HG03139 (cell line): ENCODE measurements around the gene SCGB1D4.

Experiments used
- ATAC-seq: cut with Tn5 transposase; IDR thresholded peaks from one replicate; pipeline ENCODE4 v1.9.1; 2021; ENCODE audit not compliant: unreplicated experiment

Gene SCGB1D4

DNA sequence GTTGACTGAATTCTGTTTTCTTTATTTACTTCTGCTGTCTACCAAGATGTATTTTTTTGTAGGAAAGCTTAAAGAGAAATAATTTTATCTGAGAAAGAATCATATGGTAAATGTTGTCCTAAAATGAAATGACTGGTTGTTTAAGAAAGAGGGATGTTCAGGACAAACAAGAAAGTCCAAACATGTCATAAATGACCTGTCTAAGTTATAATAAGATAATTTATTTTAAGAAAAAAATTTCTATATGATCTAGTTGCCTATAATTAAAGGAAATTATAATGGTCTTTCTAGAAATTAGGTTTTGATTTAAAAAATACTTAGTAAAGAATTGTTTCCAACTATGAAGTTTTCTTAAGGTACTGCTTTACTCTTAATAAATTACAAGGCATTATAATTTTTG is 18.4 kb downstream of the SCGB1D4 start:
- ATAC-seq: no peak

DNA sequence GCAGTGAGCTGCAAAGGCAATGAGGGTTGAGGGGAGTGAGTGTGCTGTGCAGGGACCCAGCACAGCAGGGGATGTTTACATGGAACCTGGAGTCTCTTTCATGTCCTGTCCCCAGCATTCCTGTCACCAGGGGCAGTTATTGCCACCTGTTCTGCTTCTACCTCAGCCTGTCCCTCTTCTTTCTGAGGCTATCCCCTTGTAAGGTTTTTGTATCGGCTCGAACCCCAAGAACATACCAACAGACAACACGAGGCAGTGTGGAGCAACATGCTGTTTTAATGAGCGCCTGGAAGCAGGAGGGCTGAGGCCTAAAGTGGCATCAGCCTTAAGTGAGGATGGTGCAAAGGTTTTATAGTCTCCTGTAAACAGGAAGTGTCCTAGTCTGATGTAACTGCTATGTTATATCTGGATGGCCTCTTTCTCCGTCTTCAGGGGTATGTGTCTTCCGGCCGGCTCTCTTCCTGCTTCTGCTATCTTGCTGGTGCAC is 25.0 kb downstream of the SCGB1D4 start:
- no peak for ATAC-seq

DNA sequence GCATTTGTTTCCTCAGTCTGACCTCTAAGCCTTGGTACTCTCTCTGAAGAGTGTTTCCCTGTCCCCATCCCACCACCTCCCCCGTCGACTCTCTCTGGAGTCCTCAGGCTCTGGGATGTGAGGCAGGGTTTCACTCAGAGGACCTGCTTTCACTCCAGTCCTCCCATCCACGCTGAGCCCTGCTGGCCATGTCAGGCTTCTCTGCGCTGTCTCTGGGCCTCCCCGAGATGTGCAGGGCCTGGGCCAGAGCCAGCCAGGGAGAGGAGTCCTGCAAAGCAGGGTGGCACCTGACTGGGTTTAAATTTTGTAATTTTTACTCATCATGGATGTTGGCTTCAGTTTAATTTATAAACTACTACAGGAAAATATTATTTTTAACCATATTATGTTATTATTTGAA is 25.6 kb downstream of the SCGB1D4 start:
- no peak for ATAC-seq

DNA sequence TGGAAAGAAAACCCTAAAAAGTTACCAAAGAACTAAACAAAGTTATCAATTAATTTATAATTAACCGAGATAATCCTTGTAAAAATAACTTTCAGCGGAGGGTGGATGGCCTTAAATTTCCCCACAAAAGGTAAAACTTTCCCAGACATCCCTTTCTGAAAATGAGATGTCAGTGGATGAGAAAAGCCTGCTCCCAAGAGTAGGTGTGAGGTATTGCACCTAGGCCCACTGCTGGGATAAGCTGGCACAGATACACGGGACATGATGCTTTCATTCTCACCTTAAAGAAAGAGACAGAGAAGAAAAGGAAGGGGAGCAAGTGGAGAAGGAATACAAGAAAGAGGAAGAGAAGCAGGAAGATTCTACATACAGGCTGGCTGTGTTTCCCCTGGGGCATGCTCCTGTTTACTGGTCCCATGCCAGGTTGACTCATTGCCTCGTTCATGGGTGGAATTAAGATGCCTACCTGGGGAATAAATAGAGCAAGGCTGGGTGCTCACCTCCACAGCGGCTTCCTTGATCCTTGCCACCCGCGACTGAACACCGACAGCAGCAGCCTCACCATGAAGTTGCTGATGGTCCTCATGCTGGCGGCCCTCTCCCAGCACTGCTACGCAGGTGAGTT is 29.1 kb downstream of the SCGB1D4 start, which contains the start of gene SCGB2A2:
SCGB2A2 (plus strand) TSS at position 505 of the 625 bp plus-strand sequence; CDS start at position 564, 59 bp downstream.
- ATAC-seq: no peak

DNA sequence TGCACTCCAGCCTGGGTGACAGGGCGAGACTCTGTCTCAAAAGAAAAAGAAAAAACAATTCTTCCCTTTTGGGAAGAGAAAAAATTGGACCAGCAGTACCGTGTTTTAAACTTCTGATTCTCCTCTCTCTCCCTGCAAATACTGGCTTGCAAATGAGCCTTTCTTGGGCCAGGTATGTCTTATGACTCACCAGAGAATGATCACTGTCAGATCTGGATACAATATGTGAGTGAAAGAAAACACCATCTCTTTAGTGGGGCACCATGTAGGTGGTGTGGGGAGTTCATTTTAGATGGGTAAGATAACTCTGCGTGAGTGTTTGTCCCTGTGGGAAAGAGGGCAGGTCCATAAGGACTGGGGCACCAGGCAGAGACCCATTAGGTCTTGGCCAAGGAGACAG is 31.3 kb downstream of the SCGB1D4 start:
- ATAC-seq: no peak

DNA sequence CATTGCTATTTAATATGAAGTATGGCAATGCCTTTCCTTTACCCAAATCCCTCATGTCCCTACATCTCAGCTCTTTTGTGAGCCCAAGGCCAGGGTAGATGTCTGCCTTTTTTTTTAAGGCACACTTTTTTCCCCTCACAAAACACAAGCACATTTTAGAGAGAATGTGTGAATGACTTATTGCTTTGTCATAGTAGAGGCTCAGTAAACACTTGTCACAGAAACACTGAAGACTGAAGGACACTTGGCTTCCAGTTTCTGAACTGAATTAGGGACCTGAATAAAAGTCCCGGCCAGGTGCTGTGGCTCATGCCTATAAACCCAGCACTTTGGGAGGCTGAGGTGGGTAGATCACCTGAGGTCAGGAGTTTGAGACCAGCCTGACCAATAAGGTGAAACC is 31.8 kb downstream of the SCGB1D4 start:
- ATAC-seq: no peak

DNA sequence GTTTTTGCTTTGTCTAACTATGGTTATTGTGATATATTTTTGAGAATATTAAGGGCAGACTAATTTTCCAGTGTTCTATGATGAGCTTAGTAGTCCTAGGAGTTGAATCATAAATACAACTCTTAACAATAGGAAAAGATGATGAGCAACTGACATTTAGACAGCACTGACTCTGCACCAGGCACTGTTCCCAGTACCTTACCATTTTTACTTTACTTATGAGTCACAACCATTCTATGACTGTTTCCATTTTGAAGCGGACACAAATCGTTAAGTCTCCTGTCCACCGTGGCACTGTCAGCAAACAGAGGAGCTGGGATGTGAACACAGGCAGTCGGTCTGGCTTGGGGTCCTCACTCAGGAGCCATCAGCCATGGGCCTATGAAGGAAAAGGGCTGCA is 32.3 kb downstream of the SCGB1D4 start:
- ATAC-seq: no peak

DNA sequence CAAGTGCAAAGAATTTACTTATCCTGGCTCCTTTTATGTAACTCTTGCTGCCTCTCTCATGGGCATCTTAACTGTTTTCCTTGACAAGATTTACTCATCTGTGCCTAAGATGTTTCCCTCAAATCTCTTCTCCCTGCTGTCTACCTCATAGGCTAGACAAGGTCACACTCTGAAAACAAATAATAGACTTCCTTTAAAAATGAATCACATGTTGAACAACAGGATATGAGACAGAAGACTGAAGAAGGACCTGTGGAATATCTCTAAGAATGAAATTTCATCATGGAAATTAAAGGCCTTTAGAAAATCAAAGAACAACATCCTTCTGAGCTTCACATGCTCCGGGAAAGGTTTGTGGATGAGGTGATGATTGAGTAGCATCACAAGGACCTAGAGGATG is 34.9 kb downstream of the SCGB1D4 start:
- ATAC-seq: no peak

DNA sequence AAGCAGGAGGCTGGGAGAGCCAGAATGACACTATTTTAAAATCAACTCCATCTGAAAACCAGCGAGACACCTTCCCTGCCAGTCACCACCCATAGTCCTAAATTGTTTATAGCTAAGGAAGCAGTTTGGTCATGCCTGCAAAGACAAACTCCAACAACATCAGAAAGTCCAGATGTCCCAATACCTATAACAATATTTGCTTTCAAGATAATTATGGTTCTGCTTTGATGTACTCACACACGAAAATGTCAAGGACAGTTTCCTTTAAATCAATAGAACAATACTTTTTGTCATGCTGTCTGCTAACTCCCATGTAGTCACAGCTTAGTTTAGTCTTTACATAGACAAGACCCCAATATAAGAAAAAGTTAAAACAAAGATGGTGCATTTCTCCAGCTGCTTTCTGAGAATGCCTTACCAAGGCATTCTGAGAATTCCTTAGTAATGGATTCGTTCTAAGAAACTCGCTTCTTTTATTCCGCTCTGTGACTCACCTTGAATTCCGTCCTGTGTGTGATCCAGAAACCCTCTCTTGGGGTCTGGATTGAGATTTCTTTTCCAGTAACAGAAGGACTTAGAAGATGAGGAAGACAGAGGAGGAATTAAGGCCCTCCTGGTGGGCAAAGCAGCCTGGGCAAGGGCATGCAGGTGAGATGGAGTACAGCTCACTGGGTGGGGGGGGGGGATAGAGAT is 38.5 kb downstream of the SCGB1D4 start:
- no peak for ATAC-seq

DNA sequence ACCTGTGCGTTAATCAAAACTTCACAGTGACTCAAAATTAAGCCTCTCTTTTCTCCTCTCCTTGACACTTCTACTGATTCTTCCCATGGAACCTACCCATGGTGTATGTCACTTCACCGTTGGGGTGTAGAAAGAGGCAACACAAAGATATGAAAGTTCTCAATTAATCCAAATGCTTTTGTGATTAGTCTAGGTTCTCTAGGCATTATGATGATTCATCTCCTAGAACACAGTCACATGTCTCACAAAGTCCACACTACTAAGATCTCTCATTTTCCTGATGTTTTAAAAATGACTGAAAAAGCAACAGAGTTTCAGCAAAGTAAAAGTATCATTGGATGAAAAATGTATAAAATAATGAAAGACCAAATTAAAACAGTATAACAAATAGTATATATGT is 42.6 kb downstream of the SCGB1D4 start:
- no peak for ATAC-seq

DNA sequence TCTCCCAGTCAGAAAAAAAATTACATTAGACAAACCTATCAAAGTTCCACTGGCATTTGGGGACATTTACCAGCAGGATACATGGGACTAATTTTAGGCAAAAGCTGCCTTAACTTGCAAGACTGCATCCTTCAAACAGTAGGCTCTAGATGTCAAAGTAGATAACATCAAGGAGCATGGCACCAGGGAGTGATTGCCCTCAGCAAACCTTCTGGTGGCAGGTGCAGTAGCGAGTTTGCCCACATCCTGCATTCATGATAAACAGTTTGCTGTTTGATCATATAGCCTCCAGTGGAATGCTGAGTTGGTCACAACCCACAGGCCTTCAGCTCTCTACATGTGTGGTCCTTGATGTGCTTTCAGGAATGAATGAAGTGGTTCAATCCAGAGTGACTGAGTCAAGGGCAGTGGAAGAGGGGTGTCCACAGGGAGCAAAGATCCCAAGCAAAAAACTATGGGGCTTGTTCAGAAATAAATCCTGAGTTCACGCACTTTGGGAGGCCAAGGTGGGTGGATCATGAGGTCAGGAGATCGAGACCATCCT is 44.8 kb downstream of the SCGB1D4 start:
- no peak for ATAC-seq

DNA sequence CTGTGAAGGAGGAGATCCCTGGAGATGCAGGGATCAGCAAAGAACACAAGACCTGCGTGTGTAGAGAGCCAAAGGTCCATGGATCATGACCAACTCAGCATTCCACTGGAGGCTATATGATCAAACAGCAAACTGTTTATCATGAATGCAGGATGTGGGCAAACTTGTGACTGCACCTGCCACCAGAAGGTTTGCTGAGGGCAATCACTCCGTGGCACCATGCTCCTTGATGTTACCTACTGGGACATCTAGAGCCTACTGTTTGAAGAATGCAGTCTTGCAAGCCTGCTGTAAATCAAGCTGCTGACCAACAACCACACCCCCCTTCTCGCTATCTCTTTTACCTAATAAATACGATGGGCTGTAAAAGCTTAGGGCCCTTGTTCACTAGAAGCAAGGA is 47.2 kb downstream of the SCGB1D4 start:
- no peak for ATAC-seq
